Mesodermal cell (in vitro differentiated cells): ENCODE data around the gene ST7.

Source experiments
- H3K27ac ChIP-seq: 2 replicates; pipeline ENCODE4 v1.7.0; 2013; ENCODE audit warnings: mild to moderate bottlenecking, low read depth, low read length, moderate library complexity; ENCODE audit not compliant: severe bottlenecking
- H3K36me3 ChIP-seq: 2 replicates; pipeline ENCODE4 v1.7.1; 2013; ENCODE audit warnings: mild to moderate bottlenecking, low read length, moderate library complexity; ENCODE audit not compliant: control insufficient read depth, insufficient read depth
- H3K4me1 ChIP-seq: one replicate; pipeline ENCODE4 v1.7.1; 2013; ENCODE audit warnings: mild to moderate bottlenecking, low read length; ENCODE audit not compliant: insufficient read depth, control insufficient read depth, poor library complexity, severe bottlenecking
- H3K4me3 ChIP-seq: 2 replicates; pipeline ENCODE4 v1.7.0; 2013; ENCODE audit warnings: low read length, control low read depth, mild to moderate bottlenecking; ENCODE audit not compliant: insufficient read depth, poor library complexity, severe bottlenecking; ENCODE audit errors: extremely low read depth
- H3K9me3 ChIP-seq: 2 replicates; pipeline ENCODE4 v1.7.1; 2013; ENCODE audit warnings: mild to moderate bottlenecking, low read length, moderate library complexity; ENCODE audit not compliant: control insufficient read depth
- whole genome bisulfite sequencing, 2 experiments: methylation state at CpG; one replicate each; pipeline ENCODE4 v1.1.5; 2013; ENCODE audit warnings: missing lambda C conversion rate in 2 of 2; ENCODE audit not compliant: insufficient coverage in 2 of 2; 5-methylcytosine and 5-hydroxymethylcytosine counted together

The ST7 gene

DNA sequence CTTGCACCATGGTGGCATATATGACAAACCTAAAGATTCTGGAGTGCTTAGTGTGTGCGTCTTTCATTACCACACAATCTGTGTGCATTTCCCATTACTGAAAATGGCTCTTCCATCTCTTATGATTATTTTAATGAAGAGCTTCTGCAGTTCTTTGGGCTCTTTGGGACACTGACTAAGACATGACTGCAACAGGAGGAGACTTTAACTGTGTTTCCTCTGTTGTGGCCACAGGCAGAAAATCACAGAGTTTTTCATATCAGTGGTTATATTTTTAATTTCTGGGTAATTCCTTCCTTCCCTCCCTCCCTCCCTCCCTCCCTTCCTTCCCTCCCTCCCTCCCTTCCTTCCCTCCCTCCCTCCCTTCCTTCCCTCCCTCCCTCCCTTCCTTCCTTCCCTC lies 311.4 kb downstream of the ST7 start:
- Histone ChIP-seq H3K36me3 (no peaks in the 10 kb centered on the region), H3K4me1 (no peaks in the 10 kb centered on the region), H3K27ac (no peak overlapping the region), H3K9me3 (no peaks in the 10 kb centered on the region), H3K4me3 (no peak overlapping the region)
- WGBS, 2 experiments, result 100% methylated on average over 1 of the region's 1 CpG; no CpG with 5 or more reads in 1 of the 2 experiments

DNA sequence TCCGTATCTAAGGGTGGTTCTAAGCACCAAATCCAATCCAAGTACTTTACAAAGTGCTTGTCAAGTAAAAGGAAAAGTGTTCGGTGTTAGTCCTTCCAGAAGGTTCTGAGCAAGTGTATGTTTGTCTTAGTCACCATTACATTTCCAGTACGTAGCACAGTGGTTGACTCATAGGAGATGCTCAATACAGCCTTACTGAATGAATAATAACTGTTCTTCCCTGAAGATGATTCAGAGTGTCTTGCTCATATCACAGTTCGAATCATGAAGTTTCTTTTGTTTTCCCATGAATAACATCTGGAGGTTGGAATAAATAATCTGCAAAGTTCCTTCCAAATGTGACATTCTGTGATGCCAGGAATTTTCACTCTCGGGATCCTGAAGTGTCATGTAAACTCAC lies 316.1 kb downstream of the ST7 start:
- Histone ChIP-seq H3K4me1 (no peaks in the 10 kb centered on the region), H3K36me3 (no peaks in the 10 kb centered on the region), H3K9me3 (no peaks in the 10 kb centered on the region), H3K4me3 (no peak overlapping the region), H3K27ac (no peak overlapping the region)
- 67 to 90% methylated on average over 1 to 2 of the region's 5 CpGs for WGBS, 2 experiments

DNA sequence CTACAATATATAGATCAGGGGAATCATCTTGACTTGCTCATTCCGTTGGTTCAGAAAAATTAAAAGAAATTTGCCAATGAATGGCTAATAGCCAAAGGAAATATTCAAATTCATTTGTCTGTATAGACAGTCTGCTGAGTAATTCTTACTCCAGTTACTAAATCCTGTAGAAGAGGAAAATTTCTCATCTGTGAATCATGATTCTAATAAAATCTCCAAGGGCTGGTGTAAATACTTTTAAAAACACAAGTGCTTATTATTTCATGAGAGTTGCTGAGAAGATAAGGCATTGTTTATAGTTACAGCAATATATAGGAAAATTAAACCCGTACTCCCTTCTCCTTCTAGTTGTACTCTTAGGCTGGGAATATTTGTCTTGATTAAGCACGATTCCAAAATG lies 316.6 kb downstream of the ST7 start:
- WGBS, 2 experiments, result 100% methylated on average over 1 of the region's 3 CpGs; no CpG with 5 or more reads in 1 of the 2 experiments
- Histone ChIP-seq H3K36me3 (no peaks in the 10 kb centered on the region), H3K4me1 (no peaks in the 10 kb centered on the region), H3K27ac (no peak overlapping the region), H3K4me3 (no peak overlapping the region), H3K9me3 (no peaks in the 10 kb centered on the region)

DNA sequence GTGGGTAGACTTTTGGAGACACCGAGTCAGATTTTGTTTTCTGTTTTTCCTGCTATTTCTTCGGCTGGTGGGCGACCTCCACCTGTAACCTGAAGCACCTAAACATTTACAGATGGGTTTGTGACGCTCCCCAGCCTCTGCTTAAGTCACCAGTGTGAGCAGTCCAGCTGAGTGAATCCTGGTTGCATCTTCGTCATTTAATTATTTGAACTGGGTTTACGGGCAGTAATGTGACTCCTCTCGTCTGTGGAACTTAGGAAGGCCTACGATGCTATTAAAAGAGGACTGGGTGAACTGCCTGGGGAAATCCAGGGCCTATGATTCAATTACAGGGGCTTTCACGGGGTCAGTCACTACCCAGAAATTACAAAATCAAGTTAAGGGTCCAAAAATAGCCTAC lies 317.1 kb downstream of the ST7 start:
- whole genome bisulfite sequencing, 2 experiments, result 86 to 91% methylated on average over 7 of the region's 9 CpGs
- H3K27ac ChIP-seq, result no peak overlapping the region
- H3K36me3 ChIP-seq, result no peaks in the 10 kb centered on the region
- H3K4me3 ChIP-seq, result no peak overlapping the region
- H3K9me3 ChIP-seq, result no peaks in the 10 kb centered on the region
- no peaks in the 10 kb centered on the region for H3K4me1 ChIP-seq

DNA sequence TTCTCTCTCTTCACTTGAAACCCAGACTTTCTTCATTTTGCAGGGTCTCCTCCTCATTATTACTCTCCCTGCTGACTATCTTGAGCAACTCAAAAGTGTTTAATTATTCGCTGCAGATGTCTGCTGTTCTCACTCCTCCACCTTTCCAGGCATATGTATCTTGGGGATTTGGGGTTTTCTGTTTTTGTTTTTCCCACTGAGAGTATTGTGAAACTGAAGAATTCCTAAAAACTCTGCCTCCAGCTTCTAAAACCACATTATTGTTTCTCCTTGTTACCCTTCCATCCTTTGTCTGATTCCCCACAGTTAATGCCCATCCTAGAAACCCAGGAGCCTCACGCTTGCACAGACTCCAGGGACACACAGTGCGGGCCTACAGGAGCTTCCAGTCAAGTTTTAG lies 318.3 kb downstream of the ST7 start:
- no peak overlapping the region for H3K4me3 ChIP-seq
- H3K4me1 ChIP-seq, result no peaks in the 10 kb centered on the region
- H3K9me3 ChIP-seq, result no peaks in the 10 kb centered on the region
- no peak overlapping the region for H3K27ac ChIP-seq
- WGBS, 2 experiments, result 86% methylated on average over 2 of the region's 3 CpGs; no CpG with 5 or more reads in 1 of the 2 experiments
- H3K36me3 ChIP-seq, result no peaks in the 10 kb centered on the region

DNA sequence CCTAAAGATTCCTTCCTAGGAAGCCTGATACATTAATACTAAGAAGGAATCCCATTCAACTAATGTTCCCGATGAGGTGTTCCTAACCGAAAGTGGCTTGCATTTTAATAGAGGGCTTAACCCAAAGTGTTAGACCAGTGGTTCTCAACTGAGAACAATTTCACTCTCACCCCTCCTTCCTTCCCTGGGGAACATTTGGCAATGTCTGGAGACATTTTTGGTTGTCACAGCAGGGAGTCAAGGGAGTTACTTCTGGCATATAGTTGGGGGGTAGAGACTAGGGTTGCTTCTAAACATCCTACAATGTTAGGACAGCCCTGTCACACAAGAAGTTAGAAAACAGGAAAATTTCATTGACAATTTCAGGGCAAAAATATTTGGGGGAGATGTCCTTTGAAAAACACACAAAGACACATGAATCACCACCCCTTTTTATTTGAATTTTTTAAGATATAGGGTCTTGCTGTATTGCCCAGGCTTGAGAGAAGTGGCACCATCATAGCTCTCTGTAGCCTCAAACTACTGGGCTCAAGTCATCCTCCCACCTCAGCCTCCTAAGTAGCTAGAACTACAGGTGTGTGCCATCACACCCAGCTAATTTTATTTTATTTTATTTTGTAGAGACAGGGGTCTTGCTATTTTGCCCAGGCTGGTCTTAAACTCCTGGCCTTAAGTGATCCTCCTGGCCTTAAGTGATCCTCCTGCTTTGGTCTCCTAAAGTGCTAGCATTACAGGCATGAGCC lies 318.9 kb downstream of the ST7 start:
- WGBS, 2 experiments, result 100% methylated on average over 1 of the region's 2 CpGs; no CpG with 5 or more reads in 1 of the 2 experiments
- Histone ChIP-seq H3K27ac (no peak overlapping the region), H3K4me1 (no peaks in the 10 kb centered on the region), H3K4me3 (no peak overlapping the region), H3K36me3 (no peaks in the 10 kb centered on the region), H3K9me3 (no peaks in the 10 kb centered on the region)

DNA sequence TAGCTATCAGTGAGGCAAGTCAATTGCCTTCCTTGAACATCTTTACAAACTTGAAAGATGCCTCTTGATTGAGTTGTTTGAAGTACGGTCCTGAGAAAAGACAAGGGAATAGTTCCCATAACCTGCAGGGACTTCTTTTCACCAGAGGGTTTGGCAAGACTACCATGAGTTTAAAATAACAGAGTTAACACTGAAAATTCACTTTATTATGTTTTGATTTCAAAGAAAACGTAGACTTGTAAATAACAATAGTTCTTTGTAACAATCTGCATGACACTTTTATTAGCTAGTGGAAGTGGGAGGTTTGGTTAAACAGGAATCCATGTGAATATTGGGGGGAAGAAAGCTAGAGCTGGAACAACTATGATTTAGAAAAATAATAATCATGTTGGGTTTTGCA lies 320.0 kb downstream of the ST7 start:
- H3K9me3 ChIP-seq, result no peaks in the 10 kb centered on the region
- no peak overlapping the region for H3K4me3 ChIP-seq
- WGBS, 2 experiments, result no CpG with 5 or more reads among the region's 2 CpGs
- no peaks in the 10 kb centered on the region for H3K4me1 ChIP-seq
- H3K36me3 ChIP-seq, result no peaks in the 10 kb centered on the region
- no peak overlapping the region for H3K27ac ChIP-seq

DNA sequence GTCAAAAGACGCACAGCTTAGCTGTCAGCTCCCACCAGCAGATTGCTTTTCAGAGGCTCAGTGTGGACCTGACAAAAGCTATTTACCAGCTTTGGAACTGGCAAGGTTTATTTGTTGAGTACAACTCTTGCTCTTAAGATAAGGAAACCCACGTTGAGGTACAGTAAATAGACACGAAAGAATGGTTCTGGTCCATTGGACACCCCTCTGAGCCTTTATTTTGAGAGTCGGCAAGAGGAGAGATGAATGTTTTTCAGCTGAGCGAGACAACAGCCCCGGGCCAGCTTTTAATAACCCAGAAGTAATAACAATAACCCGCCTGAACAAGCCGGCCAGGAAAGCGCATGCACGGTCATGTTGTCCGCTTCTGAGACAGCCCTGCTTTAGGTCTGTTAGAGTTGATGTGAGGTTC lies 320.5 kb downstream of the ST7 start:
- H3K4me1 ChIP-seq, result no peaks in the 10 kb centered on the region
- no peak overlapping the region for H3K4me3 ChIP-seq
- H3K9me3 ChIP-seq, result no peaks in the 10 kb centered on the region
- WGBS, 2 experiments, result 75 to 86% methylated on average over 4 to 10 of the region's 11 CpGs
- H3K36me3 ChIP-seq, result no peaks in the 10 kb centered on the region
- H3K27ac ChIP-seq, result no peak overlapping the region

DNA sequence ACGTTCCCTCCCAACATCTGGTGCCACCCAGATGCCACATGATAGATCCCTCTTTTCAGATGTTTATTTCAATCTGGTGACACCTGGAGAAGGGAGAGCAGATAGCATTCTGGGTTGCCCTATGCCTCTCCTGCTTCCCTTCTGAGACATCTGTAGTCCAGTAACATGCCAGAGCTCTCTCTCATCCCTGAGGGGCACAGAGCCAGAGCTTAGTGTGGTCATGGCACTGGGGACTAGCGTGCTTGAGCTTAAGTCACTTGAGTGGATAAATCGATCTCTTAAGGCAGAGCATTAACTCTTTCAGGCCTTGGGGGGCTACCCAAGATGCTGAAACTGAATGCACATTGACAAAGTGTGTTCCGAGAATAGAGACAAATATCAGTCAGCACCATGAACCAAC lies 321.6 kb downstream of the ST7 start:
- H3K9me3 ChIP-seq, result no peaks in the 10 kb centered on the region
- H3K36me3 ChIP-seq, result no peaks in the 10 kb centered on the region
- no peak overlapping the region for H3K27ac ChIP-seq
- H3K4me3 ChIP-seq, result no peak overlapping the region
- no peaks in the 10 kb centered on the region for H3K4me1 ChIP-seq
- 84 to 96% methylated on average over 2 to 3 of the region's 4 CpGs for WGBS, 2 experiments

DNA sequence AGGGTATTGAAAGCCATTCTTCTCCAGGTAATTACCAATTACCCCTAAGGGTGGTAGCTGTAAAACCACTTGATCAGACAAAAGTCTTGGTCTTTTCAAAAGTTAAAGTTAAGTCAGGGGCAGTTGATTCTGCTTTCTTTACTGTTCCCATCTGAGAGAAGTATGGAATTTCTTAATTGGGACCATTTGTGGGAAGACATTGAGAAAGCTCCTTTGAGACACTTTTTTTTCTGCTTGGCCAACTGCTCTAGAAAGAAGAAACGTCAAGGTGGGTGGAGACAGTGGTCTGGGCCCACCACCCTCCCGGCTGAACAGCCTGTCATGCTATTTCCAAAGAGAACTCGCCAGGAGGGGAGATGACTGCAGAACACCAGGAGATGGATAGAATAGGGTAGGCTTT lies 324.3 kb downstream of the ST7 start:
- 88 to 100% methylated on average over 1 to 3 of the region's 3 CpGs for WGBS, 2 experiments
- H3K9me3 ChIP-seq, result no peaks in the 10 kb centered on the region
- H3K36me3 ChIP-seq, result no peaks in the 10 kb centered on the region
- no peaks in the 10 kb centered on the region for H3K4me1 ChIP-seq
- no peak overlapping the region for H3K4me3 ChIP-seq
- no peak overlapping the region for H3K27ac ChIP-seq

DNA sequence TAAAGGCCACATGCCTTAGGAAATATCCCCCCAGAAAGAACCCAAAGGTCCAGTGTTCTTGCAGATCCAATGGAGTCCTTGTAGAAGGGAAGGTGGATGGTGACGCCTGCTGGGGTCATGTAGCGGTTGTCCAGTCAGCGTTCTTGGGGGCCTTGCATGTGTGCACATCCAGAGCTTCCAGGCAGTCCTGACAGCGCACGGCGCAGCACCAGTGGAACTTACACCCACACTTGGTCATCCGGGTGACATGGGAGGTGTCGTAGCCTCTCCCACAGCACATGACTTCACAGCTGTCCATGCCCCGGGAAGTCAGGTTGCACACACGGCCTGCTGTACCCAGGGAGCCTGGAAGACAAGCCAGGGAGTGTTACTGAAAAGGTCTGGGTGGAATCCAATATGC lies 324.7 kb downstream of the ST7 start:
- Histone ChIP-seq H3K4me3 (no peak overlapping the region), H3K36me3 (no peaks in the 10 kb centered on the region), H3K27ac (no peak overlapping the region), H3K4me1 (no peaks in the 10 kb centered on the region), H3K9me3 (no peaks in the 10 kb centered on the region)
- WGBS, 2 experiments, result 95 to 99% methylated on average over 9 to 10 of the region's 10 CpGs
